ENCODE measurements around the gene CHGA.

The CHGA gene

GRCh38 chr14:92973798-92974372 is 50.9 kb downstream of the CHGA start:
- ChIA-PET CTCF (interaction anchor here (1.4 kb wide), 1 partner anchor 9 kb away, joined by 5 read pairs; no protein-coding TSS in a partner anchor), POLR2A (no interaction called here)
- DNase-seq (ENCODE audit: low read depth, low spot score) = no peak
- TF ChIP-seq CTCF (IDR thresholded peaks at IDR 0.05; ENCODE audit: insufficient read depth, low read length, missing control alignments) = no peak
- no peak overlapping the region for H3K4me3 ChIP-seq (ENCODE audit: low read depth, low read length)

- no peak for DNase-seq (ENCODE audit: low read depth, low spot score)
- POLR2A ChIA-PET = no interaction called here
- H3K4me3 ChIP-seq (ENCODE audit: low read depth, low read length) = no peak overlapping the region
- TF ChIP-seq CTCF (IDR thresholded peaks at IDR 0.05; ENCODE audit: insufficient read depth, low read length, missing control alignments) = no peak
- CTCF ChIA-PET = interaction anchor here (0.7 to 1.4 kb wide), 2 partner anchors 10 to 139 kb away, joined by 3 to 5 read pairs; no protein-coding TSS in a partner anchor
Measured at GRCh38 chr14:92974541-92975345, 51.8 kb downstream of the CHGA start.

GRCh38 chr14:92976268-92976667 is 53.3 kb downstream of the CHGA start:
- POLR2A ChIA-PET = no interaction called here
- H3K4me3 ChIP-seq (ENCODE audit: low read depth, low read length) = no peak overlapping the region
- TF ChIP-seq CTCF (IDR thresholded peaks at IDR 0.05; ENCODE audit: insufficient read depth, low read length, missing control alignments) = no peak
- no peak for DNase-seq (ENCODE audit: low read depth, low spot score)
- CTCF ChIA-PET = no interaction called here

GRCh38 chr14:92978229-92979021 is 55.5 kb downstream of the CHGA start:
- TF ChIP-seq CTCF (IDR thresholded peaks at IDR 0.05; ENCODE audit: insufficient read depth, low read length, missing control alignments) = no peak

GRCh38 chr14:92980866-92981265 is 57.9 kb downstream of the CHGA start:
- CTCF ChIA-PET = no interaction called here
- POLR2A ChIA-PET = no interaction called here
- no peak for TF ChIP-seq CTCF (IDR thresholded peaks at IDR 0.05; ENCODE audit: insufficient read depth, low read length, missing control alignments)

More at GRCh38 chr14:92978229-92979021, 55.5 kb downstream of the CHGA start:
- ChIA-PET CTCF (no interaction called here), POLR2A (no interaction called here)
- no peak overlapping the region for H3K4me3 ChIP-seq (ENCODE audit: low read depth, low read length)
- DNase-seq (ENCODE audit: low read depth, low spot score) = no peak

GRCh38 chr14:92981726-92982125 is 58.8 kb downstream of the CHGA start:
- no peak for DNase-seq (ENCODE audit: low read depth, low spot score)
- POLR2A ChIA-PET = no interaction called here
- CTCF ChIA-PET = no interaction called here
- no peak for TF ChIP-seq CTCF (IDR thresholded peaks at IDR 0.05; ENCODE audit: insufficient read depth, low read length, missing control alignments)
- H3K4me3 ChIP-seq (ENCODE audit: low read depth, low read length) = no peak overlapping the region

More at GRCh38 chr14:92980866-92981265, 57.9 kb downstream of the CHGA start:
- H3K4me3 ChIP-seq (ENCODE audit: low read depth, low read length) = no peak overlapping the region
- no peak for DNase-seq (ENCODE audit: low read depth, low spot score)

Data from AG04449 (cell line).